Trophoblast cell (in vitro differentiated cells and primary cell): Measurements from ENCODE around the gene KIF25.

Source experiments
- DNase-seq, 2 donors: peaks; one replicate each; pipeline ENCODE4 v3.0.0-alpha.2; 2016
- H2AFZ ChIP-seq: 2 replicates; pipeline ENCODE4 v1.6.1; 2013; ENCODE audit warnings: low read length, moderate library complexity, mild to moderate bottlenecking; ENCODE audit not compliant: insufficient read depth, poor library complexity
- H2AK5ac ChIP-seq: 2 replicates; pipeline ENCODE4 v1.6.1; 2013; ENCODE audit warnings: mild to moderate bottlenecking, low read length
- H2BK120ac ChIP-seq: 2 replicates; pipeline ENCODE4 v1.6.1; 2013; ENCODE audit warnings: low read length, mild to moderate bottlenecking, moderate library complexity; ENCODE audit not compliant: insufficient read depth, poor library complexity
- H2BK12ac ChIP-seq: 2 replicates; pipeline ENCODE4 v1.6.1; 2013; ENCODE audit warnings: mild to moderate bottlenecking, low read length, moderate library complexity
- H2BK5ac ChIP-seq: 2 replicates; pipeline ENCODE4 v1.6.1; 2013; ENCODE audit warnings: low read length, low read depth, moderate library complexity, mild to moderate bottlenecking; ENCODE audit not compliant: poor library complexity
- H3K14ac ChIP-seq: 2 replicates; pipeline ENCODE4 v1.6.1; 2013; ENCODE audit warnings: mild to moderate bottlenecking, low read length
- H3K18ac ChIP-seq: 2 replicates; pipeline ENCODE4 v1.6.1; 2013; ENCODE audit warnings: mild to moderate bottlenecking, low read length
- H3K23ac ChIP-seq: 2 replicates; pipeline ENCODE4 v1.6.1; 2013; ENCODE audit warnings: low read length
- H3K27ac ChIP-seq: 2 replicates; pipeline ENCODE4 v1.5.1; 2013; ENCODE audit warnings: low read depth, mild to moderate bottlenecking, inconsistent platforms, low read length, moderate library complexity
- H3K27me3 ChIP-seq: 2 replicates; pipeline ENCODE4 v1.6.1; 2013; ENCODE audit warnings: inconsistent platforms, mild to moderate bottlenecking, low read length, moderate library complexity; ENCODE audit not compliant: insufficient read depth
- H3K36me3 ChIP-seq, 2 experiments: 1 replicate in 1 of 2; 2 replicates in 1 of 2; pipeline ENCODE4 v1.6.1; 2013; ENCODE audit warnings: low read length in 2 of 2, mild to moderate bottlenecking in 2 of 2, moderate library complexity in 1 of 2; ENCODE audit not compliant: insufficient read depth in 2 of 2, control insufficient read depth in 1 of 2
- H3K4ac ChIP-seq: 2 replicates; pipeline ENCODE4 v1.6.1; 2013; ENCODE audit warnings: low read depth, mild to moderate bottlenecking, low read length, moderate library complexity
- H3K4me1 ChIP-seq, 2 experiments: 1 replicate in 1 of 2; 2 replicates in 1 of 2; pipeline ENCODE4 v1.6.1; 2013; ENCODE audit warnings: low read length in 2 of 2, mild to moderate bottlenecking in 2 of 2, moderate library complexity in 1 of 2; ENCODE audit not compliant: insufficient read depth in 2 of 2, control insufficient read depth in 1 of 2
- H3K4me2 ChIP-seq: 2 replicates; pipeline ENCODE4 v1.6.1; 2013; ENCODE audit warnings: inconsistent platforms, mild to moderate bottlenecking, low read length, moderate library complexity
- H3K4me3 ChIP-seq: 2 replicates; pipeline ENCODE4 v1.5.1; 2013; ENCODE audit warnings: mild to moderate bottlenecking, low read depth, low read length, inconsistent platforms
- H3K79me1 ChIP-seq: one replicate; pipeline ENCODE4 v1.6.1; 2013; ENCODE audit warnings: low read length
- H3K79me2 ChIP-seq: 2 replicates; pipeline ENCODE4 v1.6.1; 2013; ENCODE audit warnings: low read length, mild to moderate bottlenecking; ENCODE audit not compliant: control insufficient read depth, insufficient read depth, poor library complexity
- H3K9ac ChIP-seq: 2 replicates; pipeline ENCODE4 v1.6.1; 2013; ENCODE audit warnings: mild to moderate bottlenecking, low read length
- H3K9me3 ChIP-seq: 2 replicates; pipeline ENCODE4 v1.6.1; 2013; ENCODE audit warnings: low read depth, mild to moderate bottlenecking, control low read depth, inconsistent platforms, low read length; ENCODE audit not compliant: insufficient read depth
- H4K12ac ChIP-seq: 2 replicates; pipeline ENCODE4 v1.6.1; 2013; ENCODE audit warnings: low read depth, mild to moderate bottlenecking, low read length, moderate library complexity
- H4K8ac ChIP-seq: 2 replicates; pipeline ENCODE4 v1.6.1; 2013; ENCODE audit warnings: low read depth, mild to moderate bottlenecking, low read length, moderate library complexity
- H4K91ac ChIP-seq: one replicate; pipeline ENCODE4 v1.6.1; 2013; ENCODE audit warnings: low read depth, mild to moderate bottlenecking, low read length, moderate library complexity
- WGBS: extraction: QIAGEN DNeasy Blood & Tissue Kit; methylation state at CpG from one replicate; pipeline ENCODE4 v1.1.7; 2013; ENCODE audit warnings: missing lambda C conversion rate; ENCODE audit not compliant: insufficient read length, insufficient coverage; ENCODE audit errors: extremely low coverage; 5-methylcytosine and 5-hydroxymethylcytosine counted together

The KIF25 gene

DNA sequence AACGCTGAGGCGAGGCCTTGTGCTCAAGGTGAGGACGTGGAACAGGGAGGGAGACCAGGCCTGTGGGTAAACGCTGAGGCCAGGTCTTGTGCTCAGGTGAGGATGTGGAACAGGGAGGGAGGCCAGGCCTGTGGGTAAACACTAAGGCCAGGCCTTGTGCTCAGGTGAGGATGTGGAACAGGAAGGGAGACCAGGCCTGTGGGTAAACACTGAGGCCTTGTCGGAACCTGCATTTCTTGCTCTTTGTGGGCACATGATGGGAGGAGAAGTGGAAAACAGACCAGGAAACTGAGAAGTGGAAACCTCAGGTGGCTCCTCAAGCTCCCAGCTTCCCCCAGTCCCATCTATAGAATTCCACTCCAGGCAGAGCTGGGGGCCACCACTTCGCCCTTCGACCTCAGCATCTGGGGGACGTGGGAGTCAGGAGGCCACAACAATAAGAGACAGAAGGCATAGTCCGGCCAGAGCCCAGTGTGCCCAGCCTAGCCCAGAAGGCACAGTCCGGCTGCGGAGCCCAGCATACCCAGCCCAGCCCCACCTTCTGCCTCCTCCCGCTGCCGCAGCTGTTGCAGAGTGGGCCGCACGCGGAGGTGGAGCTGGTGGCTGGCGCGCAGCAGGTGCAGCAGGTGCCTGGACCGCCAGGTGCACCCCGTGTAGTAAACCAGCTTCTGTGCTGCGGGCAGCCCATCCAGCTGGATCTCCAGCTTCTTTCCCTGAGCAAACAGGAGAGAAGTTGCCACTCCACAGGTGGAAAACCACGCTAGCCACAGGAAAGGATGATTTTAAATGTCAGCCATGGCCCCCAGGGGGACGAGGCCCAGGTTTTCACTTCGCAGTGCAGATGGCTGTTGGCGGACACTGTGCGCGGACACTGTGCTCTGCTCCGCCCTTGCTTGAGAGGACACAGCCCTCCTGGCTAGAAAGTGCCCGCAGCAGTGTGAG lies 64.1 kb downstream of the KIF25 start:
- no peak overlapping the region for H3K4me3 ChIP-seq
- H2AK5ac ChIP-seq, result peak overlapping the region; percentile 16

DNA sequence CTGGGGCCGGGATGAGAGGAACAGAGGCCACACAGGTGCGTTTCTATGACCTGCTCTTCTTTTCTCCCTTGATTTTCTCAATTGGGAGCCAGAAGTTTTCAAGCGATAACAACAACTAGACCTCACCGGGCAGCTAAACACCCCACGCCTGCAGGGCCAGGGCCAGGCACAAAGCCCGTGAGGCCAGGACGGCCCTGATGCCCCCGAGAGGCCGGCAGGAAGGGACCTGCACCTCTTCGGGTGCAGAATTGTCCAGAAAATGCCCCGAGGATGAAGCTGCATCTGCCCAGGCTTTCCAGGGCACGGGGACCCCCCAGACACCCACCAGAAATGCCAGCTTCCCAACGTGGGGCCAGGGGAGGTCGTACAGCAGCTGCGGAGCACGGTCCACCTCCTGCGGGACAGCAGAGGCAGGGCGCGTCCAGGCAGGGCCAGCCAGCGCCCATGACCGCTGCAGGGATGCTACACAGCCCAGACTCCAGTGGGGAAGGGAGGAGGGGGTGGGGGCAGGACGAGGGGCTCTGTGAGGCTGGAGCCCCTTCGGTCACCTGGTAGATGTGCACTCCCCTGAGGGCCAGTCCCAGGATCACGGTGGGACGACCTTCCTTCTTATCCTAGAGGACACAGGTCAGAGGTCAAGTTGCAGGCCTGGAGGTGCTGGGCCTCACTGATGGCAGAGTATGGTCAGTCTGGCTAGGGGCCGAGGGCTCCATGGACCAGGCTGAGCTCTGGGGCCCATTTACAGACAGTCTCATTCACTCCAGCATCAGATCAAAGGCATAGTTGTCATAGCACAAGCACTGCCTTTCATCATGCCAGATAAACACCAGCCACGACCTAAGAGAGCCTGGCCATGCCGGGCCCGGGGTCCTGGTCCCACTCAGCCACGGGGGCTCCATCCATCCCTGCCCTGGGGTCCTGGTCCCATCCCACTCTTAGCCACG lies 65.1 kb downstream of the KIF25 start:
- no peak overlapping the region for H4K12ac ChIP-seq
- no CpG with 5 or more reads among the region's 31 CpGs for WGBS

More for the DNA sequence above, 64.1 kb downstream of the KIF25 start:
- H2BK12ac ChIP-seq, result no peak overlapping the region
- no peak overlapping the region for H3K18ac ChIP-seq
- peak overlapping the region; percentile 31 for H3K23ac ChIP-seq
- H3K14ac ChIP-seq, result peak overlapping the region; percentile 9
- H4K12ac ChIP-seq, result no peak overlapping the region
- no peaks in the 10 kb centered on the region for H3K4me1 ChIP-seq
- no peak overlapping the region for H3K4ac ChIP-seq
- no peak overlapping the region for H3K4me2 ChIP-seq
- WGBS, result no CpG with 5 or more reads among the region's 29 CpGs
- H3K9me3 ChIP-seq, result peaks cover 9% of the 10 kb centered on the region
- no peak overlapping the region for H3K9ac ChIP-seq
- H3K79me2 ChIP-seq, result no peaks in the 10 kb centered on the region
- H3K27me3 ChIP-seq, result no peaks in the 10 kb centered on the region
- no peaks in the 10 kb centered on the region for H3K79me1 ChIP-seq
- H3K36me3 ChIP-seq, result no peaks in the 10 kb centered on the region
- H2BK5ac ChIP-seq, result no peak overlapping the region
- H4K8ac ChIP-seq, result no peak overlapping the region
- no peak overlapping the region for H3K27ac ChIP-seq
- H2BK120ac ChIP-seq, result no peak overlapping the region
- no peak overlapping the region for H4K91ac ChIP-seq
- no peak overlapping the region for H2AFZ ChIP-seq
- no peak for DNase-seq

DNA sequence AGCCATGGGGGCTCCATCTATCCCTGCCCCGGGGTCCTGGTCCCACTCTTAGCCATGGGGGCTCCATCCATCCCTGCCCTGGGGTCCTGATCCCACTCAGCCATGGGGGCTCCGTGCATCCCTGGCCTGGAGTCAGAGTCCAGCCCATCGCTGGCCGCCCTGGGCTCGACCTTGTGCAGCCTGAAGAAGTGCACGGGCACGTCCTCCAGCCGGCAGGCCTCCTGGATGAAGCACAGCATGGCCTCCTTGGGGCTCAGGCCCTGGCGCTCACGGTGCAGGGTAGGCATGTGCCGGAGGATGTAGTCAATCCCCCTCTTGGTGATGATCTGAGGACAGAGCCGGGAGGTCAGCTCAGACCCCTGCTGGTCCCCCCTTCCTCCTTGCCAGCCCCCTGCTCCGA lies 66.0 kb downstream of the KIF25 start:
- H3K9me3 ChIP-seq, result peaks cover 8% of the 10 kb centered on the region
- no peak overlapping the region for H2AFZ ChIP-seq
- H2BK5ac ChIP-seq, result no peak overlapping the region
- no peak overlapping the region for H3K9ac ChIP-seq
- H3K79me1 ChIP-seq, result no peaks in the 10 kb centered on the region
- no peaks in the 10 kb centered on the region for H3K27me3 ChIP-seq
- no peak overlapping the region for H3K23ac ChIP-seq
- H3K4me2 ChIP-seq, result no peak overlapping the region
- no peak overlapping the region for H3K18ac ChIP-seq
- WGBS, result no CpG with 5 or more reads among the region's 13 CpGs
- H3K36me3 ChIP-seq, result no peaks in the 10 kb centered on the region
- no peak overlapping the region for H2BK120ac ChIP-seq
- no peaks in the 10 kb centered on the region for H3K79me2 ChIP-seq
- H2BK12ac ChIP-seq, result no peak overlapping the region
- no peak overlapping the region for H2AK5ac ChIP-seq
- H4K8ac ChIP-seq, result no peak overlapping the region
- H3K27ac ChIP-seq, result no peak overlapping the region
- H4K91ac ChIP-seq, result no peak overlapping the region
- no peak for DNase-seq
- H3K4me1 ChIP-seq, result no peaks in the 10 kb centered on the region
- H4K12ac ChIP-seq, result no peak overlapping the region
- H3K14ac ChIP-seq, result no peak overlapping the region
- H3K4ac ChIP-seq, result no peak overlapping the region
- no peak overlapping the region for H3K4me3 ChIP-seq

More for the DNA sequence above, 65.1 kb downstream of the KIF25 start:
- Histone ChIP-seq H3K4ac (no peak overlapping the region), H3K18ac (no peak overlapping the region), H2AFZ (no peak overlapping the region), H3K27me3 (no peaks in the 10 kb centered on the region), H3K79me2 (no peaks in the 10 kb centered on the region), H2AK5ac (no peak overlapping the region), H3K9me3 (peaks cover 8% of the 10 kb centered on the region), H3K4me2 (no peak overlapping the region), H3K36me3 (no peaks in the 10 kb centered on the region), H2BK5ac (no peak overlapping the region), H3K4me1 (no peaks in the 10 kb centered on the region), H3K14ac (no peak overlapping the region), H3K9ac (no peak overlapping the region), H4K91ac (no peak overlapping the region), H2BK120ac (no peak overlapping the region), H3K4me3 (no peak overlapping the region), H3K23ac (no peak overlapping the region), H3K27ac (no peak overlapping the region), H4K8ac (no peak overlapping the region), H2BK12ac (no peak overlapping the region), H3K79me1 (no peaks in the 10 kb centered on the region)
- no peak for DNase-seq

DNA sequence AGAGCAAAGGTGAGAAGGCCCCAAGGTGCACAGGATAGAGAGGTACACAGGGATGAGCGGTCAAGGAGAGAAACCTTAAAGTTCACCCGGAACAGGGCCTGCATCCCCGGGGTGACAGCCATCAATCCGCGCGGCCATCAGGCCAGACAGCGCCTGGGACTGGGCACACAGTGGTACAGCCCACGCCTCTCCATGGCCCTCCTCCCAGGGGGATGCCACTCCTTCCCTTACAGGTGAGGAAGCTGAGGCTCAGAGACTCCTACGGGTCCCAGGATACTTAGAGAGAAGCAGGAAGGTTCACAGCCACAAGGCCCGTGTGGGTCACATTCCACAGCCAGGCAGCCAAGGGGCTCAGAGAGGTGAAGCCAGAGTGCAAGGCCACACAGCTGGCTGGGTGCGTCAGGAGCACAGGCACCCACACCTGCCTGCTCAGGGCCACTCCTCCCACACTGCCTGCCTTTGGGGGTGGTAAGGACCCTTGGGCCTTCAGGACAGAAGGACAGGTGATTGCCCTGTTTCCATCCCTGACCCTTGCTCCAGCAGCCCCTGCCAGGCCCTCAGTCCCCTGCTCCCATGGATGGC lies 66.8 kb downstream of the KIF25 start:
- no peak overlapping the region for H2BK120ac ChIP-seq
- H3K4me2 ChIP-seq, result no peak overlapping the region
- no peak overlapping the region for H3K14ac ChIP-seq
- H3K27me3 ChIP-seq, result no peaks in the 10 kb centered on the region
- no CpG with 5 or more reads among the region's 11 CpGs for WGBS
- no peak overlapping the region for H2BK5ac ChIP-seq
- no peaks in the 10 kb centered on the region for H3K4me1 ChIP-seq
- no peak overlapping the region for H2AFZ ChIP-seq
- no peak overlapping the region for H4K8ac ChIP-seq
- no peak overlapping the region for H2BK12ac ChIP-seq
- no peak for DNase-seq
- H3K4ac ChIP-seq, result no peak overlapping the region
- no peaks in the 10 kb centered on the region for H3K79me1 ChIP-seq
- no peak overlapping the region for H2AK5ac ChIP-seq
- H3K9me3 ChIP-seq, result peaks cover 7% of the 10 kb centered on the region
- no peak overlapping the region for H3K9ac ChIP-seq
- no peak overlapping the region for H3K18ac ChIP-seq
- H3K23ac ChIP-seq, result no peak overlapping the region
- no peaks in the 10 kb centered on the region for H3K36me3 ChIP-seq
- H3K27ac ChIP-seq, result no peak overlapping the region
- no peak overlapping the region for H3K4me3 ChIP-seq
- no peaks in the 10 kb centered on the region for H3K79me2 ChIP-seq
- no peak overlapping the region for H4K12ac ChIP-seq
- no peak overlapping the region for H4K91ac ChIP-seq
